IPS DF 6.9 (cell line): ENCODE measurements around the gene FAM168B.
A peak's percentile ranks its signal among the peaks of the same experiment; 100 is the strongest.

Experiments
- DNase-seq: peaks from one replicate; pipeline ENCODE4 v3.0.0-alpha.2; 2013; ENCODE audit warnings: low read depth, low spot score
- H3K27ac ChIP-seq: one replicate; pipeline ENCODE4 v1.5.1; 2013; ENCODE audit warnings: low read length, control low read depth
- H3K27me3 ChIP-seq: 2 replicates; pipeline ENCODE4 v1.6.1; 2013; ENCODE audit warnings: mild to moderate bottlenecking, low read length; ENCODE audit not compliant: control insufficient read depth, insufficient read depth
- H3K36me3 ChIP-seq: 2 replicates; pipeline ENCODE4 v1.6.1; 2013; ENCODE audit warnings: low read length; ENCODE audit not compliant: control insufficient read depth, insufficient read depth
- H3K4me1 ChIP-seq: 2 replicates; pipeline ENCODE4 v1.6.1; 2013; ENCODE audit warnings: low read length; ENCODE audit not compliant: control insufficient read depth, insufficient read depth
- H3K4me3 ChIP-seq: 2 replicates; pipeline ENCODE4 v1.5.1; 2013; ENCODE audit warnings: mild to moderate bottlenecking, low read length
- H3K9me3 ChIP-seq: 2 replicates; pipeline ENCODE4 v1.6.1; 2013; ENCODE audit warnings: low read length, inconsistent platforms; ENCODE audit not compliant: control insufficient read depth, insufficient read depth
- WGBS: extraction: QIAGEN DNeasy Blood & Tissue Kit; methylation state at CpG from one replicate; pipeline ENCODE4 v1.1.7; 2013; ENCODE audit warnings: mixed read lengths, missing lambda C conversion rate; ENCODE audit not compliant: insufficient read length, insufficient coverage; 5-methylcytosine and 5-hydroxymethylcytosine counted together

FAM168B gene

DNA sequence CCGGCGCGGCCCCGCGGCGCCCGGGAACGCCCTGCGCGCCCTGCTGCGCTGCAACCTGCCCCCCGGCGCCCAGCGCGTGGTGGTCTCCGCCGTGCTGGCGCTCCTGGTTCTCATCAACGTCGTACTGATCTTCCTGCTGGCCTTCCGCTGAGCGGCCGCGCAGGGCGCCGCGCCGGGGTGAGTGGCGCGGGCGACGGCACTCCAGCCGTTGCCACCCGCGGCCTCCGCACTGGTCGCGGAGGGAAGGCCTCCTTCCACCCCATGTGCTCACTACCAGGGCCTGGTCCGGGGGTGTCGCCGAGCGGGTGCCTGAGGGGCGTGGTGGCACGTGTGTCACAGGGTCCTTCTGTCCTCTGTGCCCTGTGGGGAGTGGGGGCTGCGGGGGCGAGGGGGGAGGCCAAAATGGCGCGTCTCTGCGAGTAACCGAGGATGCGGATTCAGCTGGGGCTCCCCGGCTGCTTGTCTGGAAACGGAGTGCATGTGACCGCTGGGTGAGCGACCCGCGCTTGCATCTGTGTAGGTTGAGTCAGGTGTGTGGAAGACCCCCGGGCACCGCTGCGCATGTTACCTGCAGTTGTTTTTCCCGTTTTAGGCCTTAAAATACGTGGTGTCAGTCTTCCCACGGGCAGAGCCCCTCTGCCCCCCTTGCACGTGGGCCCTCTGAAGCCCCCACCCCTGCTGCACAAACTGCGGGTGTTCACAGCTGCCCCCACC is 58.0 kb downstream of the FAM168B start:
- H3K4me3 ChIP-seq = peak overlapping the region; percentile 57; the same call in 1 of the 2 replicates
- WGBS = no CpG with 5 or more reads among the region's 65 CpGs
- H3K9me3 ChIP-seq = no peaks in the 10 kb centered on the region
- H3K27me3 ChIP-seq = peaks cover 9% of the 10 kb centered on the region; the same call in 1 of the 2 replicates
- H3K27ac ChIP-seq = no peak overlapping the region
- H3K36me3 ChIP-seq = no peaks in the 10 kb centered on the region
- peaks cover 2% of the 10 kb centered on the region; the same call in 1 of the 2 replicates for H3K4me1 ChIP-seq
- DNase-seq = no peak

DNA sequence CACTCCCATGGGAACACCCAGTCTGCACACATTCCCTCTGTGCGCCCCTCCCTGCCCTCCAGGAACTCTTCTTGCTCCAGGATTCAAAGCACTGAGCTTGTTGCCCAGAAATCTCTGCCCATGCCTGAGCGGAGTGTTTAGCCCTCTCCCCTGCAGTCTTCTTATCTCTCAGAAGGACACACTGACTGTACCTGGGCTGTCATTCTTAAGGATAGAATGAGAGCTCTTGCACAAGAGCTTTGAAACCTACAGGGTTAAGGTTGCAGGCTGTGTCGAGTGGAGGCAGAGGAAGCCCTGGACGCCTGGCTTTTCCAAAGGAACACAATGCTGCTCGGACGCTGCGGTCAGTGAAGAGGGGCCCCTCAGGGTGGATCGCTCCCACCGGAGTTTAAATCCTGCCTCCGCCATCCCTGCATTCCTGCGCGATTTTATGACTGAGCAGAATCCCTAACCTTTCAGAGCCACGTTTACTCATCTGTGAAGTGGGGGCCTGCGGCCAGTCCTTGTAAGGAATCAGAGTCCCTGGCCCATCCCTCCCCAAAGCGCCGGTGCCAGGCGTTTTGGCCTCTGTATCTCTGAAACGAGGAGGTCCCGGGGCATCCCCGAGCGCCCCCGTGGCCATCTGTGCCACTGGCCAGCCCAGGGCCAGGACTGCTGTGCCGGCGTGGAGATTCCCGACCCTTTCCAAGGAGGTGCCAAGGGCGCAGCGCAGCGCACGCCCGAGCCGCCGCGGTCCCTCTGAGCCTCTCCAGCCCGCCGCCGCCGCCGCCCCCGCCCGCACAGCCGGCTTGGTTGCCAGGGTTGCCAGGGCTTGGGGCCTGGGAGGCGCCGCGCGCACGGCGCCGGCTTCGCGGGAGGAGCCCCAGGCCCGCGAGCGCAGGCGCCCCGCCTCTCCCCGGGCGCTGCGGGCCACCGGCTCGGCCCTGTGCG is 58.9 kb downstream of the FAM168B start:
- no peaks in the 10 kb centered on the region for H3K9me3 ChIP-seq
- H3K27me3 ChIP-seq = peaks cover 9% of the 10 kb centered on the region; the same call in 1 of the 2 replicates
- peak overlapping the region; percentile 57; the same call in 1 of the 2 replicates for H3K4me3 ChIP-seq
- H3K27ac ChIP-seq = no peak overlapping the region
- no peaks in the 10 kb centered on the region for H3K36me3 ChIP-seq
- DNase-seq = no peak
- H3K4me1 ChIP-seq = peaks cover 2% of the 10 kb centered on the region; the same call in 1 of the 2 replicates
- no CpG with 5 or more reads among the region's 61 CpGs for WGBS

DNA sequence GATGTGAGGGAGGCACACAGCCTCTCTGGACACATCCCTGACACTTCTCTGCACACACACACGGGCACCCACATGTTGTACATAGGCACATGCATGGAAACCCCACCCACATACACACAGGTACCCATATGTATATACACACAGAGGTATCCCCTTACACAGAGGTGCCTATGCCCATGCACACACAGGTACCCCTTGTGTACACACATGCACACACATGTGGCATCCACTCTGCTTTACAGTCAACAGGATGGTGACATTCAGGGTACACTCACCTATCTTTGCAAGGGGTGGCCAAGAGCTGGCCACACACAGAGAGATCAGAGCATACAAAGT is 59.5 kb downstream of the FAM168B start:
- H3K27ac ChIP-seq = no peak overlapping the region
- no peak for DNase-seq
- no peak overlapping the region for H3K4me3 ChIP-seq
- no peaks in the 10 kb centered on the region for H3K9me3 ChIP-seq
- H3K4me1 ChIP-seq = peaks cover 2% of the 10 kb centered on the region; the same call in 1 of the 2 replicates
- H3K27me3 ChIP-seq = peaks cover 9% of the 10 kb centered on the region; the same call in 1 of the 2 replicates
- no peaks in the 10 kb centered on the region for H3K36me3 ChIP-seq
- no CpG with 5 or more reads among the region's 1 CpG for WGBS

DNA sequence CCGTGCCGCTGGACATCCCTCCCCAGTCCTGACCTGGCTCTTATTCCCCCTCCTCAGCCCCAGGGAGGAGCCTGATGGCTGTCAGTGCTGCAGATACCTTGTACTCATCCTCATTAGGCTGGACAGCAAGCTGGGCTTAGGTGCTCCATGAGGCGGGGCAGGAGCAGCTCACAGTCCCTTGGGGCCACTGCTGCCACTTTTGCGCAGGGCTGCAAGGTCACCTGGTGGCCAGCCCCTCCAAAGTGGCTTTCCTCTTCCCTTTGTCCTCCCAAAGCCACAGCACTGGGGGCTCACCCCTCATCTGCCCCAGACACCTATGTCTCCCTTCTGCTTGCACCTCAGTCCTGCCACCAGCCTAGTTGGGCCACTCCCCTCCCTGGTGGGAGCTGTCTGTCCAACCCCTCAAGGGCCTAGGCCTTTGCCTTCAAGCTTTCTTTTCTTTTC is 60.8 kb downstream of the FAM168B start:
- Histone ChIP-seq H3K4me1 (peaks cover 2% of the 10 kb centered on the region; the same call in 1 of the 2 replicates), H3K27me3 (peaks cover 9% of the 10 kb centered on the region; the same call in 1 of the 2 replicates), H3K36me3 (no peaks in the 10 kb centered on the region), H3K9me3 (no peaks in the 10 kb centered on the region), H3K4me3 (no peak overlapping the region), H3K27ac (no peak overlapping the region)
- no CpG with 5 or more reads among the region's 4 CpGs for WGBS
- DNase-seq = no peak

DNA sequence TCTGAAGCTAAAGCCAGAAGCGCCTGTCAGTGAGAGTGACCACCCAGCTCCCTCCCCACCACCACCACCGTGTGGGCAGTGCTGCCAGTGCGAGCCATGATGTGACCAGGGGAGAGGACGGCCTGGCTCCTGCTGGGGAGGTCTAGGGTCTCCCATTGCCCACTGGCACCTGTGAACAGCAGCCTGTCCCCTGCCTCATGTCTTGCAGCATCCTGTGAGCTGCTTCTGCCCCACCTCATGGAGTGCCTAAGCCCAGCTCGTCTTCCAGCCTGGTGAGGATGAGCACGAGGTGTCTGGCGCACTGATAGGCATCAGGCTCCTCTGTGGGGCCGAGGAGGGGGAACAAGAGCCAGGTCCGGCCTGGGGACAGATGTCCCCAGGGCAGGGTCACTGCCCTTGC is 61.4 kb downstream of the FAM168B start:
- Histone ChIP-seq H3K27me3 (peaks cover 9% of the 10 kb centered on the region; the same call in 1 of the 2 replicates), H3K27ac (no peak overlapping the region), H3K9me3 (no peaks in the 10 kb centered on the region), H3K4me3 (no peak overlapping the region), H3K36me3 (no peaks in the 10 kb centered on the region), H3K4me1 (peaks cover 2% of the 10 kb centered on the region; the same call in 1 of the 2 replicates)
- no CpG with 5 or more reads among the region's 9 CpGs for WGBS
- DNase-seq = no peak

DNA sequence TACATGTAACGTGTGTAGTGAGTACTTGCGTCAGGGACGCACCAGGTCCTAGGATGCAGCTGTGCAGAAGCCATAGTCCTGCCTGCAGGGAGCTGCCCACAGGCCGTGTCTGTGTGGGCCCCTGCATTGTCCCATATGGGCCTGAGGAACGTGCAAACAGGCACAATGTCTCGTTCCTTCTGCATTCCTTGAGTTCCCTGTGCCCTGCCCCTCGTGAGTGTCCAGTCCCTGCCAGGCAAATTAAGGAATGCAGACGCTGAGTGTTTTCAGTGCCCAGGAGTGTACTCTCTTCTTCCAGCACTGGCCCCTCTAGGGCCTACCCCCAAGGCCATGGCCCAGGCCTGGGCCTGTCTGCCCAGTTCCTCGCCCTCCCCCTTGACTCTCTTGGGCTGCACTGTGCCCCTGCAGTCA is 61.8 kb downstream of the FAM168B start:
- Histone ChIP-seq H3K36me3 (no peaks in the 10 kb centered on the region), H3K4me1 (peaks cover 2% of the 10 kb centered on the region; the same call in 1 of the 2 replicates), H3K27me3 (peaks cover 9% of the 10 kb centered on the region; the same call in 1 of the 2 replicates), H3K27ac (no peak overlapping the region), H3K4me3 (no peak overlapping the region), H3K9me3 (no peaks in the 10 kb centered on the region)
- WGBS = no CpG with 5 or more reads among the region's 9 CpGs
- no peak for DNase-seq

DNA sequence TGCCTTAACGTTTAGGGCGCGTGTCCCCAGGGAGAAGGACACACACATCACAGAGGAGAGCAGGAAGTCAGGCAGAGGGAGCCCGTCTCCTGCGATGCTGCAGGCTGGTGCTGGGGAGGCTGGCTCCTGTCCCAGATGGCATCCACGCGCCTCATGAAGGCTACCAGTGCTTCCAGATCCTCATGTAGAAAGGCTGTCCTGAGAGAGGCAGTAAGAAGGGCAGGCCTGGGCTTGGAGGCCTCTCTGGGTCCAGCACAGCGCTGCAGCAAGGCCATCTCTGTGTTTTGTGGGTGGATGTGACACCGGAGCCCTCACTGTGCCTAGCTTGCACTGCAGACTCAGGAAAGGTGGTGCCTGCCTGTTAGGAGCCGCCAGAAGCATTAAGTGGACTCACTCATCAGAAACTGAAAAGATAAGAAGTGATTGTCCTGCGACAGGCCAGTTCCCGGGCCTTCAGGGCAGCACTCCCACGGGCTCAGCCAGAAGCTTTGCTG is 62.7 kb downstream of the FAM168B start:
- H3K4me1 ChIP-seq = no peaks in the 10 kb centered on the region
- H3K27ac ChIP-seq = no peak overlapping the region
- DNase-seq = no peak
- no peak overlapping the region for H3K4me3 ChIP-seq
- H3K9me3 ChIP-seq = no peaks in the 10 kb centered on the region
- WGBS = no CpG with 5 or more reads among the region's 13 CpGs
- H3K36me3 ChIP-seq = no peaks in the 10 kb centered on the region
- peaks cover 9% of the 10 kb centered on the region for H3K27me3 ChIP-seq

DNA sequence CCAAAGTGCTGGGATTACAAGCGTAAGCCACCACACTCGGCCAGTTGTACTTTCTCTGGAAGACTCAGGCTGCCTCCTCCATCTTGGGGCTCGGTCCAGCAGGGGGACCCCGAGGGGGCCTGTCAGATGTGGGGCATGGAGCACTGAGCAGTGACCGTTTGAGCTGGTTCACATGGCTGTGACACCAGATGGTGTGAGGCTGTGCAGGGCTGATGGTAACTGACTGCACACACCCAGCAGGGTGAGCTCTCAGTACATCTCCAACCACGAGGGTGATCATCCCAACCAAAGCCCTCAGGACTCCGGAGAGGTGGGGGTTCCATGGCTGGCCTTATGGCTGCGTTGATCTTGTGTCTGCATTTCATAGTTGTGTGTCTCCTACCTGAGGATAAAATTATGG is 63.4 kb downstream of the FAM168B start:
- Histone ChIP-seq H3K4me1 (no peaks in the 10 kb centered on the region), H3K36me3 (no peaks in the 10 kb centered on the region), H3K4me3 (no peak overlapping the region), H3K27me3 (peaks cover 9% of the 10 kb centered on the region), H3K27ac (no peak overlapping the region), H3K9me3 (no peaks in the 10 kb centered on the region)
- no peak for DNase-seq
- WGBS = no CpG with 5 or more reads among the region's 8 CpGs

DNA sequence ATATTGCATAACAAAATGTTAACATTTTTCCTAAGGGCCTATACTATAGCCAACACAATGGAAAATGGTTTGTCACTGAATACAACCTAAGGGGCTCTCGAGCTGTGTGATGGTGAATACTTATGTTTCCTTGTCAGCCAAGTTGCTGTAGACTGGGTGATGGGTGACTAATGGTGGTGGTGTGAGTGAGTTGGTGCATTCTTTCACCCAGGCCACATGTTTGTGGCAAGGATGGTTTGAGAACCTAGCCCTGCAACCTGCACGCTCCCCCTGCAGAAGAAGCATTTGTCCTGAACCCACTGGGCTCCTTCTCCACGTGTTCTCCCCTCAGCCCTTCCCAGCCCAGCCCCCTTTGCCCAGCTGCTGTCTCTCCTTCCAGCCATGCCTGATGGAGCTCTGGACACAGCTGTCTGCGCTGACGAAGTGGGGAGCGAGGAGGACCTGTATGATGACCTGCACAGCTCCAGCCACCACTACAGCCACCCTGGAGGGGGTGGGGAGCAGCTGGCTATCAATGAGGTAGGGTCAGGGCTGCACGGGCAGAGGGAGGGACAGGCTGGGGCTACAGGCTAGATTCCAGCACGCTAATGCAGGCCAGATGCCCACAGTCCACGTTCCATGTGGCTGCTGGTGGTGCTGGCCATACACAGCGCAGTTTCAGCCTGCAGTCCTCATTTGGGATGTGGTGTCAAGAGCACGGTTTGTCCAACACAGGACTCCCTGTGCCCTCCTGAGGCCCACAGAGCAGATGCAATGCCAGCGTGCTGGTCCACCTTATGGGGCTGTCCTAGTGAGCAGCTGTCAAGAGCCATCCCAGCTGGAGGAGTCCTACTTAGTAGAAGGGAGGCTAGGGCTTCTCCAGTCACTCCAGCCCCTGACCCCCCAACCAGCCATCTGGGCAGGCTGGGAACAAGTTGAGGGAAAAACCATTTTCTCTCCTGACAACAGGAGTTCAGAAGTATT is 65.4 kb downstream of the FAM168B start:
- DNase-seq = no peak
- WGBS = no CpG with 5 or more reads among the region's 12 CpGs
- Histone ChIP-seq H3K4me3 (no peak overlapping the region), H3K9me3 (no peaks in the 10 kb centered on the region), H3K27me3 (no peaks in the 10 kb centered on the region; the same call in 1 of the 2 replicates), H3K27ac (no peak overlapping the region), H3K4me1 (no peaks in the 10 kb centered on the region), H3K36me3 (no peaks in the 10 kb centered on the region)
